NT2/D1 (cell line): ENCODE data around the gene SMIM24.

Source experiments
- YY1 ChIP-seq: IDR thresholded peaks from 2 replicates; pipeline ENCODE4 v1.6.1; 2011; ENCODE audit not compliant: insufficient read length, insufficient read depth
- ZNF274 ChIP-seq: IDR thresholded peaks from 2 replicates; pipeline ENCODE4 v1.6.1; 2011; ENCODE audit warnings: mild to moderate bottlenecking, low read depth, low read length

GRCh38 chr19:3524078-3524842, 43.9 kb upstream of the SMIM24 start:
- TF ChIP-seq YY1 (no peak), ZNF274 (no peak)
